ENCODE measurements around the gene VPS13A.

GRCh38 chr9:77457916-77458592 is 280.7 kb downstream of the VPS13A start:
- TF ChIP-seq, protein P1, sequence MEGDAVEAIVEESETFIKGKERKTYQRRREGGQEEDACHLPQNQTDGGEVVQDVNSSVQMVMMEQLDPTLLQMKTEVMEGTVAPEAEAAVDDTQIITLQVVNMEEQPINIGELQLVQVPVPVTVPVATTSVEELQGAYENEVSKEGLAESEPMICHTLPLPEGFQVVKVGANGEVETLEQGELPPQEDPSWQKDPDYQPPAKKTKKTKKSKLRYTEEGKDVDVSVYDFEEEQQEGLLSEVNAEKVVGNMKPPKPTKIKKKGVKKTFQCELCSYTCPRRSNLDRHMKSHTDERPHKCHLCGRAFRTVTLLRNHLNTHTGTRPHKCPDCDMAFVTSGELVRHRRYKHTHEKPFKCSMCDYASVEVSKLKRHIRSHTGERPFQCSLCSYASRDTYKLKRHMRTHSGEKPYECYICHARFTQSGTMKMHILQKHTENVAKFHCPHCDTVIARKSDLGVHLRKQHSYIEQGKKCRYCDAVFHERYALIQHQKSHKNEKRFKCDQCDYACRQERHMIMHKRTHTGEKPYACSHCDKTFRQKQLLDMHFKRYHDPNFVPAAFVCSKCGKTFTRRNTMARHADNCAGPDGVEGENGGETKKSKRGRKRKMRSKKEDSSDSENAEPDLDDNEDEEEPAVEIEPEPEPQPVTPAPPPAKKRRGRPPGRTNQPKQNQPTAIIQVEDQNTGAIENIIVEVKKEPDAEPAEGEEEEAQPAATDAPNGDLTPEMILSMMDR (IDR thresholded peaks at IDR 0.05; ENCODE audit: low read depth, low read length, missing input control) = peak; percentile 65
- TF ChIP-seq MAX (IDR thresholded peaks at IDR 0.05) (no peak), ATF3 (IDR thresholded peaks at IDR 0.05) (no peak)

Data from liver (tissue), 3 donors.